ENCODE measurements around the gene MRLN. TPM values are rescaled to one million over a fixed set of nuclear protein-coding genes. Genes with fewer than 3 reads are reported as not detected.

Gene MRLN
- polyA plus RNA-seq, 1 of the 3 experiments (the other 2 are of a cell fraction) = not detected

GRCh38 chr10:59687657-59688056 lies 65.6 kb downstream of the MRLN start (continued):
- TF ChIP-seq ZBTB33 (IDR thresholded peaks at IDR 0.05; ENCODE audit: borderline replicate concordance, low read depth) = no peak
- TF ChIP-seq FOSL2 (IDR thresholded peaks at IDR 0.05; ENCODE audit: borderline replicate concordance, low read depth) = no peak
- no peak for TF ChIP-seq IRF3 (IDR thresholded peaks at IDR 0.05; ENCODE audit: low read depth, low read length)
- no peak for TF ChIP-seq JUND (IDR thresholded peaks at IDR 0.05)
- no peak for TF ChIP-seq EZH2phosphoT487 (IDR thresholded peaks at IDR 0.05; ENCODE audit: borderline replicate concordance, low read depth)
- TF ChIP-seq RXRA (IDR thresholded peaks at IDR 0.05; ENCODE audit: borderline replicate concordance, low read depth) = no peak

Other genes starting within 250 kb of the MRLN start
- 4.7 and 6.7 TPM in 2 replicates for gene SLC16A9, start 43.6 kb downstream of the MRLN start, polyA plus RNA-seq (2012; rRNA removed)
- gene CCDC6, start 153.1 kb upstream of the MRLN start, polyA plus RNA-seq (2012; rRNA removed) = 10.8 and 12.7 TPM in 2 replicates

Data from SK-N-SH (cell line).